ENCODE data around the gene HAP1. TPM values are rescaled to one million over a fixed set of nuclear protein-coding genes. Genes with fewer than 3 reads are reported as not detected.

HAP1 gene
- total RNA-seq, 1 experiment from 2014 or later = 2.5 TPM

GRCh38 chr17:41739661-41740352 is 5.4 kb upstream of the HAP1 start:
- Mint-ChIP-seq H3K4me3 (no peak overlapping the region; a peak in 1 of 5 replicates), H3K27ac (0 out of 7 replicates have a peak overlapping the region, but pooled peaks of 1 of the 3 experiments have one; percentile 42), H3K36me3 (ENCODE audit: insufficient read depth in 1 of 3, low read depth in 3 of 3) (no peaks in the 10 kb centered on the region), H3K4me1 (peaks cover 10 to 32% of the 10 kb centered on the region in 2 experiments), H3K9me3 (no peaks in the 10 kb centered on the region), H3K27me3 (ENCODE audit: low read depth) (peaks cover 32% of the 10 kb centered on the region)
- H3K56ac ChIP-seq (ENCODE audit: insufficient read length, low read depth, low read length) = no peak overlapping the region
- no peak overlapping the region for H4K8ac ChIP-seq (replicated peaks; ENCODE audit: insufficient read length, low read depth, low read length)
- H2BK120ac ChIP-seq (ENCODE audit: low read depth, low read length, poor library complexity, severe bottlenecking) = no peak overlapping the region
- H2AK5ac ChIP-seq (ENCODE audit: insufficient read length, low read length) = no peak overlapping the region
- H3K4me1 ChIP-seq (ENCODE audit: insufficient read depth, low read length) = no peaks in the 10 kb centered on the region
- no CpG with 5 or more reads among the region's 9 CpGs for WGBS (ENCODE audit: extremely low coverage, insufficient read length, low lambda C conversion rate)
- no peak overlapping the region for H4K91ac ChIP-seq (ENCODE audit: insufficient read length, low read depth, low read length)
- no peak overlapping the region for H2BK5ac ChIP-seq (ENCODE audit: insufficient read length, low read length)
- H3K9me3 ChIP-seq (ENCODE audit: control insufficient read depth, low read depth, low read length) = no peaks in the 10 kb centered on the region
- peaks cover 1% of the 10 kb centered on the region for H3K23me2 ChIP-seq (ENCODE audit: insufficient read length, low read depth, low read length, poor library complexity, severe bottlenecking)
- no peak for DNase-seq
- TF ChIP-seq CTCF (conservative IDR thresholded peaks at IDR 0.05) = no peak
- H3K27me3 ChIP-seq (ENCODE audit: insufficient read depth, low read length) = peaks cover 4% of the 10 kb centered on the region; the same call in 1 of the 2 replicates
- H3T11ph ChIP-seq (ENCODE audit: low read length) = no peak overlapping the region
- no peak overlapping the region for H2BK15ac ChIP-seq (ENCODE audit: low read depth, low read length)
- H4K20me1 ChIP-seq (ENCODE audit: control insufficient read depth, insufficient read depth, insufficient read length) = no peaks in the 10 kb centered on the region
- no peak overlapping the region for H3K18ac ChIP-seq (ENCODE audit: insufficient read length, low read depth, low read length)
- H3K79me1 ChIP-seq (ENCODE audit: insufficient read depth, low read depth, low read length, poor library complexity, severe bottlenecking) = no peaks in the 10 kb centered on the region
- no peak overlapping the region for H2BK20ac ChIP-seq (ENCODE audit: low read depth, low read length, poor library complexity, severe bottlenecking)
- no peak overlapping the region for H3K9ac ChIP-seq (ENCODE audit: extremely low read depth, insufficient read length, low read length)
- H3K4ac ChIP-seq (ENCODE audit: low read depth, low read length) = no peak overlapping the region
- no peak overlapping the region for H3K27ac ChIP-seq (ENCODE audit: insufficient read length, low read depth, low read length)
- H3K23ac ChIP-seq (ENCODE audit: insufficient read length, low read depth, low read length) = no peak overlapping the region
- H2BK12ac ChIP-seq (ENCODE audit: insufficient read length, low read depth, low read length) = no peak overlapping the region
- no peak overlapping the region for H4K5ac ChIP-seq (ENCODE audit: insufficient read length, low read depth, low read length)
- no peaks in the 10 kb centered on the region for H3K79me2 ChIP-seq (ENCODE audit: insufficient read depth, low read length)
- H2AFZ ChIP-seq (ENCODE audit: low read length) = no peak overlapping the region
- H3K4me2 ChIP-seq (ENCODE audit: insufficient read depth, insufficient read length, low read length) = no peak overlapping the region
- H3K14ac ChIP-seq (ENCODE audit: insufficient read depth, low read length) = no peak overlapping the region; the same call in 1 of the 2 replicates
